Fibroblast of the aortic adventitia (primary cell): Measurements from ENCODE around the gene TAF4B. TPM values are rescaled to one million over a fixed set of nuclear protein-coding genes. Genes with fewer than 3 reads are reported as not detected.
"Not testable (repeated sequence)": the region's sequence is repeated elsewhere in the genome, so short reads cannot be mapped to it uniquely, and the experiment has no call there.

Experiments used
- DNase-seq: peaks from one replicate; pipeline ENCODE4 v3.0.0-alpha.2; 2010; ENCODE audit warnings: low read depth
- H3K4me3 ChIP-seq: 2 replicates; pipeline ENCODE4 v1.5.1; 2011; ENCODE audit warnings: low read depth, mild to moderate bottlenecking, control low read depth, low read length, moderate library complexity
- CTCF ChIP-seq: IDR thresholded peaks from 2 replicates; pipeline ENCODE4 v1.5.1; 2011; ENCODE audit warnings: mild to moderate bottlenecking, low read length, control low read depth, inconsistent platforms; ENCODE audit not compliant: insufficient read depth
- total RNA-seq: library from RNA; depleted of rRNA; stranded (reverse); fragments of >200 nt; gene quantifications from 2 replicates; pipeline ENCODE4 v1.2.3, GENCODE V29; 2012; ENCODE audit warnings: low replicate concordance

The TAF4B gene
- total RNA-seq, 1 donor: 3.6 TPM

- DNase-seq: no peak
- no peak for TF ChIP-seq CTCF
- H3K4me3 ChIP-seq: no peak overlapping the region
Measured at GRCh38 chr18:26196605-26197004, 29.6 kb upstream of the TAF4B start.

DNA sequence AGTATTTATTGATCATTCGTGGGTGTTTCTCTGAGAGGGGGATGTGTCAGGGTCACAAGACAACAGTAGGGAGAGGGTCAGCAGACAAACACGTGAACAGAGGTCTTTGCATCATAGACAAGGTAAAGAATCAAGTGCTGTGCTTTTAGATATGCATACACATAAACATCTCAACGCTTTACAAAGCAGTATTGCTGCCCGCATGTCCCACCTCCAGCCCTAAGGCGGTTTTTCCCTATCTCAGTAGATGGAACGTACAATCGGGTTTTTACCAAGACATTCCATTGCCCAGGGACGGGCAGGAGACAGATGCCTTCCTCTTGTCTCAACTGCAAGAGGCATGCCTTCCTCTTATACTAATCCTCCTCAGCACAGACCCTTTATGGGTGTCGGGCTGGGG is 24.2 kb upstream of the TAF4B start:
- DNase-seq: not testable (repeated sequence)

GRCh38 chr18:26205318-26205717 is 20.9 kb upstream of the TAF4B start:
- DNase-seq: no peak
- no peak overlapping the region for H3K4me3 ChIP-seq
- no peak for TF ChIP-seq CTCF

More for the DNA sequence above, 24.2 kb upstream of the TAF4B start:
- H3K4me3 ChIP-seq: not testable (repeated sequence)

- TF ChIP-seq CTCF: no peak
- DNase-seq: no peak
Measured at GRCh38 chr18:26206488-26206887, 19.8 kb upstream of the TAF4B start.

GRCh38 chr18:26207937-26208336 is 18.3 kb upstream of the TAF4B start:
- no peak for DNase-seq
- no peak for TF ChIP-seq CTCF
- no peak overlapping the region for H3K4me3 ChIP-seq

More at GRCh38 chr18:26206488-26206887, 19.8 kb upstream of the TAF4B start:
- no peak overlapping the region for H3K4me3 ChIP-seq

DNA sequence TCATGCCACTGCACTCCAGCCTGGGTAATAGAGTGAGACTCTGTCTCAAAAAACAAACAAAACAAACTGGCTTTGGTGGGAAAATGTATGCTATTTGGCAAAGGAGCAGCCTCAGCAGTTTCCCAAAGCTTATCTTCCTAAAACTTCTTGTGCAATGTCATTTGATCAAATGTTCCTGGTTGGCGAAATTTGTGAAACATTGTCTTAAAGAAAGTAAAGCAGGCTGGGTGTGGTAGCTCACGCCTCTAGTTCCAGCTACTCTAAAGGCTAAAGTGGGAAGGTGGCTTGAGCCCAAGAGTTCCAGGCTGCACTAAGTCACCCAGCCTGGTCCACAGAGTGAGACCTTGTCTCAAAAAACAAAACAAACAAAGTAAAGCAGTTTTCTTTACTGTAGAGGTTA is 17.3 kb upstream of the TAF4B start:
- DNase-seq: no peak
- H3K4me3 ChIP-seq: no peak overlapping the region
- no peak for TF ChIP-seq CTCF

- TF ChIP-seq CTCF: no peak
- no peak for DNase-seq
- no peak overlapping the region for H3K4me3 ChIP-seq
Measured at GRCh38 chr18:26210147-26210546, 16.1 kb upstream of the TAF4B start.
